GM18951 (cell line): ENCODE data around the gene EZR.
"Not testable (repeated sequence)": the region's sequence is repeated elsewhere in the genome, so short reads cannot be mapped to it uniquely, and the experiment has no call there.

Source experiments
- POLR2A ChIP-seq: IDR thresholded peaks from 4 replicates; pipeline ENCODE4 v1.6.1; 2011; ENCODE audit warnings: mild to moderate bottlenecking; ENCODE audit not compliant: insufficient read length, insufficient read depth; ENCODE audit errors: extremely low read depth
- in situ Hi-C: fragments of 300-500 bp; cut with MboI; formaldehyde crosslinking; loops from one replicate; pipeline ENCODE4 v1.12.0; 2022; ENCODE audit warnings: low sequenced_read_pairs, mixed read lengths, inconsistent platforms; ENCODE audit not compliant: unreplicated experiment

EZR gene

DNA sequence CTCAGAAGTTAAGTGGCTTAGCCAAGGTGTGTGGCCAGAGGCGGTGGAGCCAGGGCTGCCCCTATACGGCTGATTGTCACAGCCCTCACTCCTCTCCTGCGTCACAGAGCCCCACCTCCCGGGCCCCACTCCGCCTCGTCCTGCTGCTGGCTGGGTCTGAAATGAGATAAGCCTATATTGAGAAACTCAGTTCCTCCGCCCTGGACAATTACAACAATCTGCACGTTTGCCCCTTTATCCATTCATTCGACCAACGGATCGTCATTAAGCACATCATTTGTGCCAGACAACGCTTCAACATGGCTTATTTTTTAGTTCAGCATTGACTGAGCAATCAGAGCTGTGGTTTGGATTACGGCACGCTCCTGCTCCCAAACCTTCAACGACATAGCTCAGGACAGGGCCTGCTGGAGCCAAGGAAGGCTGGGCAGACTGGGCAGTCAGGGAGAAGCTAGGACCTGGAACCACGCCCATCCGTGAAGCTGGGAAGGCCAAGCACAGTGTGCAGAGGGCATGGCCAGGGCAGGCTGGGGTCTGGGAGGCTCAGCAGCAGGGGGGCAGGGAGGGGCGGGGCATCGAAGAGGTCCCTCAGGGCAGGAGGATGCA, 16.6 kb upstream of the EZR start:
- in situ Hi-C loops: no loop called here
- TF ChIP-seq POLR2A: no peak

DNA sequence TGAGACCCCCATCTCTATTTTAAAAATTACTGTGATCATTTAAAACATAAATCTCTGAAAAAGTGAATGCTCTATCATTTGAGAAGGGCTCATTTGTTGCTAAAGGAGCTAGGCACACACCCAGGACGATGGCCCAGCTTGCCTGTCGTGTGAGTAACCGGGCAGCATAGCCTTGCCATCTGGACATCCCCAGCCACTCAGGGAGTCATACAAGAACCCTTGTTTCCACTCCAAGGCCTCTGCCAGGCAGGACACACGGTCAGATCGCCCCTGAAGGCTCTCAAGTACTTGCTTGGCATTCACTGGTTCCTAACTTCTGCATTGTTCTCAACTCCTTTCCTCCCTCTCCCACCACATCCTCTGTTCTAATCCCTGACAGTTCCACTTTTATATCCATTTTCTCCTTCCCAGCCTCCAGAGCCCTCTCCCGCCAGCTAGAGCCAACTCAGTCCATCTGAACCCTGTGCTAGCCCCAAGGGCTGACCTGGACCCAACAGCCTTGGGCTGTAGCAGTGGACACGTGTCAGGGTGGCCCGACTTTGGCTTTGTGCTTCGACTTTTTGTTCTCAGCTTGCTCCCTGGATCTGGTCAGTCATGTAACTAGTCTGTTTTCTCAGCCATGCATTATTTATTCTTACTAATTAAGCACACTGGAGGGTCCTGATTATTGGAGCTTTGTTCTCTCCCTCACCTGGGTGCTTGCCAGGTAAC, 15.7 kb upstream of the EZR start:
- in situ Hi-C loops: no loop called here
- TF ChIP-seq POLR2A: no peak

DNA sequence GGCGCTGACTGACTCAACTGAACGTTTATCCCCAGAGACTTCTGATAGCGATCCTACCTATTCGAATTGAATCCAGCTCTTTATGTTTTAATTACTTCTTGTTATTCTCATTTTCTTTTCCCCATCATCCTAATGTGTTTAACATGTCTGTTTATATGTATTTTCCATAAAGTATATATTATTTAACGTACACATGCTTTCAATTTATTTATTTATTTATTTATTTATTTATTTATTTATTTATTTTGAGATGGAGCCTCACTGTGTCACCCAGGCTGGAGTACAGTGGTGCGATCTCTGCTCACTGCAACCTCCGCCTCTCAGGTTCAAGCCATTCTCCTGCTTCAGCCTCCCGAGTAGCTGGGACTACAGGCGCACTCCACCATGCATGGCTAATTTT, 13.6 kb upstream of the EZR start:
- in situ Hi-C loops: not testable (repeated sequence)

DNA sequence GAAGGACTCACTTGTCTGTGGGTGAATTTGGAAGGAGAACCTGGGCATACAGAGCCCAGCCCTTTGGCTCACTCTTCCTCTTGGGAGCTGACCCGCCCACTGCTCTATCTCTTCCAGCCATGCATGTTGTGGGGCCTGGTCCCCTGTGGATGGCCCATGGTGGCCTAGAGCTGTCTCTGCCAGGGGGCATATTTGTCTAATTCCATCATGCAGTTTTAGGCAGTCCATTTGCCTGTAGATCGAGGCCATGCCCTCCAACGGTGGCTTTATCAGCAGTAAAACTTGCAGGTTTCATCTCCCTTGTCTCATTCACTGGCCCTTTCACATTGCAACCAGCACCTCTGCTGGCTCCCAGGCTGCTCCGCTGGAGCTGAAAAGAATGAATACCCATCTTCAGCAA, 12.9 kb upstream of the EZR start:
- no peak for TF ChIP-seq POLR2A
- in situ Hi-C loops: no loop called here

DNA sequence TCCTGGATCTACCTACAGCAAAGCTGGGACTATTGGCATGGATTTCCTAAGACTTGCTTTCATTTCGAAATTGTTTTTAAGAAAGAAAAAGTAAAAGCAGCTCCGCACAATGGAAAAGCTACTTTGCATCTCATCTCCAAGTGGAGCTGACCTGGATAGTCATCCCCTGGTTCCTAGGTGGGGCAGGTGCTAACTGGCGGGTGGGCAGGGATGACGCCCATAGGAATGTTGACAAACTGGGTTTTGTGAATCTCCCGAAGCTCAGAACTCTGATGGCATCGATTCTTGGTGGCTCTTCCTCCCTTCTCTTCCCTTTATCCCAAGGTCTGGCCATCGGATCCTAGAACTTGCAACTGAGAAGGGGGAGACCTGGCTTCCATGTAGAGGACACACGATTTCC, 12.4 kb upstream of the EZR start:
- no peak for TF ChIP-seq POLR2A

DNA sequence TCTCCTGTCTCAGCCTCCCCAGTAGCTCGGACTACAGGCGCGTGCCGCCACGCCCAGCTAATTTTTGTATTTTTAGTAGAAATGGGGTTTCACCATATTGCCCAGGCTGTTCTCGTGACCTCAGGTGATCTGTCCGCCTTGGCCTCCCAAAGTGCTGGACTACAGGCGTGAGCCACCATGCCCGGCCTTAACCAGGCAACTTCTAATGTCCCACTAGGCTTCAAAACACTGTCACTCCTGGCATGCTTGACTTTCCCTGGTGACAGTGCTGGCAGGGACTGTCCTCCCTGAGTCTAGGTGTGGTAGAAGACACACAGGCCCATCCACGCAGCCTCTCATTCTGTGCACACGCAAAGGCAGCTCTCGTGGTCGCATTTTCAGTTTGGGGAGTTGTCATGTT, 11.6 kb upstream of the EZR start:
- in situ Hi-C loops: no loop called here
- TF ChIP-seq POLR2A: no peak

More for the DNA sequence above, 12.4 kb upstream of the EZR start:
- in situ Hi-C loops: no loop called here

DNA sequence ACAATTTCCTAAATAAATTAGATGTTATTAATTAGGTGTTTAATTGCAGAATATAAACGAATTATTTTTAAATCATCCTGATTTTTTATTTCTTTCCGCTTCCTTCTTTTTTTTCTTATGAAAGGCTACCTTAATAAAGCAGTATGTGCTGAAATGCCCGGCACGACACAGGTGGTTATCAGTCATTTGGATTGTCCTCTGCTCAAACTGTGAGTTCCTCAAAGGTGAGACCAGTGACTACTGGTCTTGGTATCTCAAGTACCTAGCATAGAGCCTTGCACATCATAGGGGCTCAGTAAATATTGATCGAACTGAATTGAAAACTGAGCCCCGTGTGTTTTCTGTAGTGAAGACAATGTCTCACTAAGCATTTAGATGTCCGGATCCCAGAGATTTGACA, 9.6 kb upstream of the EZR start:
- in situ Hi-C loops: no loop called here
- TF ChIP-seq POLR2A: no peak

DNA sequence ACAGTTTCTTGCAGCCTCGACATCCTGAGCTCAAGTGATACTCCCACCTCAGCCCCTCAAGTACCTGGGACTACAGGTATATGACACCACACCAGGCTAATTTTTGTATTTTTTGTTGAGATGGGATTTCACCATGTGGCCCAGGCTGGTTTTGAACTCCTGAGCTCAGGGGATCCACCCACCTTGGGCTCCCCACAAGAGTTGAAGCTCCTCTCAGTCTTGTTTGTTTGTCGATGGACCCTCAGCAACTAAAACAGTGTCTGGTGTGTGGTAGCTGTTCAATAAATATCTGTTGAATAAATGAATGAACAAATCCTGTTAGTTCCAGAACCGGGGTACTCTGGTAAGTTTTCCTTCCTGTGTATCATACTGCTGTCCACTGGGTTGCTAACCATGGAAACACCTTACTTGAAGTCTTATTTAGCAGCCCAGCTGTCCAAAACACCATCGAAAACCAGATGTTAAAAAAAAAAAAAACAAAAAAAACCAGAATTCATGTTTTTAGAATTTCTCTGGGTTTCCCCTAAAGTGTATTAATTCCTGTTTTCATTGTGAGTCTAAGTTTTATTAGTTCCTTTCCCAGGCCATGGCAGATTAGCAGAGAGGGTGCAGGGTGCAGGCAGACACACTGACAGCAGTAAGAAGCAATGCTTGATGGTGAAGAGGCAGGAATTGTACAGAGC, 7.8 kb upstream of the EZR start:
- in situ Hi-C loops: no loop called here
- no peak for TF ChIP-seq POLR2A

DNA sequence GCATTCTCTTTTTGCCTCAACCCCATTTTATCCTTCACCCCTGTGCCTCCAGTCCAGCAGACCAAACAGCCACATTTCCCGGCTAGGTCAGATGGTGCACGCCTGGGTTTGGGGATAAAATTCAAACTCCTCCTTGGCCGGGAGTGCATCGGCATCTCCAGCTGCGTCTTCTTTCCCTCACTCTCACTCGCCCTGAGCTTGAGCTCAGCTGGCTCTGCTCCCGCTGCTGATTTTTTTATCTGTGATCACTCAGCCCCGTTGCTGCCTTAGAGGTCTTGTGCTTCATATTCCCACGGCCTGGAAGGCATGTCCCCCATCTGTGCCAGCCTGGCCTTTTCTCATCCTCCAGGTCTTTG, 6.8 kb upstream of the EZR start:
- in situ Hi-C loops: no loop called here
- TF ChIP-seq POLR2A: no peak

DNA sequence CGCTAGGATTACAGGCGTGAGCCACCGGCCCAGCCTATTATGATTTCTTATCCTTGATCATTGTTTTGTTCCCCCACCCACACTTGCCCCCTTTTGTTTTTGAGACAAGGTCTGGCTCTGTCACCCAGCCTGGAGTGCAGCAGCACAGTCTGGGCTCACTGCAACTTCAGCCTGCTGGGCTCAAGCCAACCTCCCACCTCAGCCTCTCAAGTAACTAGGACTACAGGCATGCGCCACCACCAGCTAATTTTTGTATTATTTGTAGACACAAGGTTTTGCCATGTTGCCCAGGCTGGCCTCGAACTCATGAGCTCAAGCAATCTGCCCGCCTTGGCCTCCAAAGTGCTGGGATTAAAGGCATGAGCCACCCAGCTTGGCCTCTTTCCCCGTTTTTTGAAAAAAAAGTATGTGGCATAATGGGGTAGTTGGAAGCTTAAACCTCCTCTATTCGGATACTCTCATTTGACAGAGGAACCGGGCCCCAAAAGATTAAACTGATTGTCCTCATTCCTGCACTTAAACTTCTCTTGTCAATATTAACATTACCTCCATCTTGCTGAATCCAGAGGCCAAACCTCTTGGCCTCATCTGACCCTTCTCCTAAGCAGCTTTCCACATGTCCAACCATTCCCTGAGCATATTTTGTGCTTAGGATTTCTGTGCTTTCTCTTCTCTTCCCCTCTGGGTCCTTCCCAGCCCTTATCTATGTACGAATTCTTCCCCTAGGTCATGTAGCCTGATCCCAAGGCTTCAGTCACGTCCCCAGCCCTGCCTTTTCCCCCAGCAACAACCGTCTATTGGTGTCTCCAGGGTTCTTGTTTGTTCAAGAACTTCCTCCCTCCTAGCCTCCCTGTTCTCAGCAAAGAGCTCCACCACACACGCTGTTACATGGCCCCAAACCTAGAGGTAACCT, 6.1 kb upstream of the EZR start:
- no peak for TF ChIP-seq POLR2A
- in situ Hi-C loops: no loop called here

DNA sequence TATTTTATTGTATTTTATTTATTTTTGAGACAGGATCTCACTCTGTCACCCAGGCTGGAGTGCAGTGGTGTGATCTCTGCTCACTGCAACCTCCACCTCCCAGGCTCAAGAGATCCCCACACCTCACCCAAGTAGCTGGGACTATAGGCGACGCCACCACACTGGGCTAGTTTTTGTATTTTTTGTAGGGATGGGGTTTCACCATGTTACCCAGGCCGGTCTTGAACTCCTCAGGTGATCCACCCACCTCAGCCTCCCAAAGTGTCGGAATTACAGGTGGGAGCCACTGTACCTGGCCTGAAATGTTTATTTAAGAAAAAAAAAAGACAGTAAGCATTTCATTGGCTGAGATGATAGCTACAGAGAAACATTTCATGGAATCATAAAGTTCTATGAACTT, 4.4 kb upstream of the EZR start:
- in situ Hi-C loops: not testable (repeated sequence)

DNA sequence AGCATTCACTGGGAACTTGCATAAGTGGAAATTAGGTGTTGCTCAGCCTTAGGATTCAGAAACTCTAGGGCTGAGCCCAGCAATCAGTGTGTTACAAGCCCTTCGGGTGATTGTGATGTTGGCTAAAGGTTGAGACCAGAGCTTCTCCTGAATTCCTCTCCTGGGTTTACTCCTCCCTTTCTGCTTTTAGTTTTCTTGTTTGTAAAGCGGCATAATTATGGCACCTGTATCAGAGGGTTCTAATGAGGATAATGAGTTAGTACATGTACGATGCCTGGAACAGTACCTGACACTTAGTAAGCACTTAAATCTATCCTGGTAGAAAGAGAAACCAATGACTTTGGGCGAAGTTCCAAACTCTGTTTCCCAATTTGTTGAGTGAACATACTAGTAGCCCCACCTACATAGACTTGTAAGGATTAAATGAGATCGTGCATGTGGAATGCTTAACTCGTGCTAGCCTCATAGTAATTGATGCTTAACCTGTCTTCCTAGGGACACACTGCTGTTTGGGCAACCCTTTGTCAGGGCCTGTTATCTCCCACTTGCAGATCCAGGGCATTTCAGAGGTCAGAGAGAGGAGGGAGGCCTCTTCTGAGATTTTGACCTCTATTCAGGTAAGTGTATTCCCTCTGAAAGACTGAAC, 932 bp upstream of the EZR start:
- in situ Hi-C loops: no loop called here
- TF ChIP-seq POLR2A: no peak

DNA sequence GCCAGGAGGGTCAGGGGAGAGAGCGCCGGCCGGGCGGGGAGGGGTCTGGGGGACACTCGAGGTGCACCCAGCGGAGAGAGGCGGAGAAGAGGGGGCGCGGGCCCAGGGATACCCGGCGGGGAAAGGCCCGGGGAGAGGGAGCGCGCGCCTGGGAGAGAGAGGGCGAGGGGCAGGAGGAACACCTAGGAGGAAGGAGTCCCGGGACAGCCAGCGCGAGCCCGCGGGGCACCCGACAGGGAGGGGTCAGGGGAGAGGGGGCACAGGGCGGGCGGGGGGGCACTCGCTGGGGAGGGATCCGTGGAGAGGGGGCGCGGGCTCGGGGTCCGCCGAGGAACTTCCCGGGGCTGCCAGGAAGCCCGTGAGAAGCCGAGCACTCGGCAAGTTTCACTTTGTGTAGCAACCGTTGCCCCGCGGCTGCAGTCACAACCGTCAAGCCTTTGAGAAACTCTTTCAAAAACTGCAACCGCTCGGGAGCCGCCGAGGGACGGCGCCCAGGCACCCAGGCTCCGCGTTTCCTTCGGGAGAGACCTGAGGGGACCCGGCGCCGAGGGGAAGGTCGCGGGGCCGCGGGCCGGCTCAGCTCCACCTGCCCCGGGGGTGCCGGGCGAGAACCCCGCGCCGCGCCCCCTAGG, 471 bp downstream of the EZR start:
- in situ Hi-C loops: no loop called here
- TF ChIP-seq POLR2A: no peak
